HepG2 (cell line): ENCODE data around the gene COL8A2. TPM values are rescaled to one million over a fixed set of nuclear protein-coding genes. Genes with fewer than 3 reads are reported as not detected.

Experiments used
- ATAC-seq: fragments of 200-7000 bp; cut with Tn5 transposase; 3 replicates; pipeline ENCODE4 v1.9.1; 2020; ENCODE audit warnings: mild to moderate bottlenecking, moderate library complexity
- BruUV-seq: library from RNA; stranded (reverse); fragments of 400-500 nt; replicated peaks from 2 replicates; lab custom pipeline; 2021; lab: Mats Ljungman, UMichigan
- CTCF ChIA-PET: fragments of 300-600 bp; formaldehyde crosslinking; extraction: SDS; loops from one replicate; lab custom pipeline; 2021; ENCODE audit warnings: low total read pairs, inconsistent platforms, low intra/inter-chr PET ratio; lab: Yijun Ruan, JAX
- POLR2A ChIA-PET: fragments of 350-600 bp; sonication (Branson Sonifier 250); formaldehyde crosslinking; loops from one replicate; lab custom pipeline; 2020; ENCODE audit warnings: antibody characterized with exemption, inconsistent platforms; lab: Yijun Ruan, JAX
- DNase-seq: peaks from one replicate; pipeline ENCODE4 v3.0.0-alpha.2; 2015; ENCODE audit warnings: low spot score
- FAIRE-seq: peaks from 3 replicates; lab custom pipeline; 2011; peaks lifted over from hg19 to GRCh38; lab: Jason Lieb, UNC
- H2AFZ ChIP-seq: one replicate; pipeline ENCODE4 v1.6.1; 2011; ENCODE audit warnings: low read length, inconsistent platforms
- H3K27ac ChIP-seq: fragments of 300-600 bp; 3 replicates; pipeline ENCODE4 v1.8.0; 2011; ENCODE audit warnings: mixed run types, mild to moderate bottlenecking, mixed read lengths, low read length, inconsistent platforms; ENCODE audit not compliant: insufficient read depth; ENCODE audit errors: extremely low read length
- H3K27me3 ChIP-seq, 2 experiments: fragments of 200-600 bp in 1 of 2; 2 replicates in 1 of 2; 3 replicates in 1 of 2; pipeline versions ENCODE4 v1.6.0 to v1.8.0; 2011; ENCODE audit warnings: low read length in 2 of 2, mild to moderate bottlenecking in 2 of 2, moderate library complexity in 2 of 2, inconsistent platforms in 1 of 2; ENCODE audit not compliant: insufficient read depth in 2 of 2, control insufficient read depth in 1 of 2
- H3K36me3 ChIP-seq, 2 experiments: fragments of 200-600 bp in 1 of 2; replicated peaks in 1 of 2; 2 replicates in 1 of 2; 3 replicates in 1 of 2; pipeline versions ENCODE4 v1.5.1 to v1.8.0; 2011; ENCODE audit warnings: low read length in 2 of 2, inconsistent platforms in 1 of 2; ENCODE audit not compliant: insufficient read depth in 2 of 2, control insufficient read depth in 1 of 2
- H3K4me1 ChIP-seq: 2 replicates; pipeline ENCODE4 v1.5.1; 2012; ENCODE audit warnings: low read length, inconsistent platforms; ENCODE audit not compliant: insufficient read depth
- H3K4me2 ChIP-seq: 2 replicates; pipeline ENCODE4 v1.6.0; 2011; ENCODE audit warnings: low read depth, low read length, inconsistent platforms
- H3K4me3 ChIP-seq, 3 experiments: fragments of 200-600 bp in 1 of 3; sonication (generic), shearing (Covaris generic) in 1 of 3; replicated peaks in 1 of 3; 2 replicates each; pipeline ENCODE4 v1.5.1; 2011 to 2016; ENCODE audit warnings: low read length in 3 of 3, inconsistent platforms in 2 of 3, low read depth in 2 of 3, mild to moderate bottlenecking in 2 of 3, control low read depth in 1 of 3, mixed read lengths in 1 of 3; ENCODE audit not compliant: insufficient read depth in 1 of 3
- H3K79me2 ChIP-seq: one replicate; pipeline ENCODE4 v1.6.1; 2011; ENCODE audit warnings: low read length, inconsistent platforms; ENCODE audit not compliant: insufficient read depth
- H3K9ac ChIP-seq: 2 replicates; pipeline ENCODE4 v1.6.0; 2011; ENCODE audit warnings: mild to moderate bottlenecking, low read depth, low read length, inconsistent platforms; ENCODE audit not compliant: insufficient read depth
- H3K9me3 ChIP-seq: 2 replicates; pipeline ENCODE4 v1.5.1; 2012; ENCODE audit warnings: mild to moderate bottlenecking, low read length
- H4K20me1 ChIP-seq: 2 replicates; pipeline ENCODE4 v1.6.0; 2011; ENCODE audit warnings: inconsistent platforms, mild to moderate bottlenecking, low read length, moderate library complexity; ENCODE audit not compliant: insufficient read depth
- CREB3 ChIP-seq: sonication (generic); formaldehyde crosslinking; IDR thresholded peaks from 2 replicates; pipeline ENCODE4 v1.5.0; 2020; ENCODE audit warnings: missing genetic modification reagents
- ELF4 ChIP-seq: sonication (generic); formaldehyde crosslinking; IDR thresholded peaks from 2 replicates; pipeline ENCODE4 v1.5.0; 2020; ENCODE audit warnings: missing genetic modification reagents, mild to moderate bottlenecking, moderate library complexity, borderline replicate concordance
- HCFC1 ChIP-seq: fragments of 150-350 bp; IDR thresholded peaks from 2 replicates; pipeline ENCODE4 v1.6.1; 2014; ENCODE audit warnings: low read depth, low read length
- RAD51 ChIP-seq: fragments of 450-650 bp; IDR thresholded peaks from 2 replicates; pipeline ENCODE4 v1.6.1; 2016; ENCODE audit warnings: borderline replicate concordance
- SUZ12 ChIP-seq: fragments of 150-350 bp; IDR thresholded peaks from 2 replicates; pipeline ENCODE4 v1.6.1; 2014; ENCODE audit warnings: low read depth, low read length
- ZBTB44 ChIP-seq: sonication (generic); formaldehyde crosslinking; IDR thresholded peaks from 2 replicates; pipeline ENCODE4 v1.4.0; 2020; ENCODE audit warnings: missing genetic modification reagents
- ZNF33A ChIP-seq: sonication (generic); formaldehyde crosslinking; IDR thresholded peaks from 2 replicates; pipeline ENCODE4 v1.5.1; 2020; ENCODE audit warnings: missing genetic modification reagents, mild to moderate bottlenecking, moderate library complexity, borderline replicate concordance
- ZNF660 ChIP-seq: sonication (generic); formaldehyde crosslinking; IDR thresholded peaks from 2 replicates; pipeline ENCODE4 v1.5.1; 2020; ENCODE audit warnings: mild to moderate bottlenecking, low read depth, missing genetic modification reagents, borderline replicate concordance
- ZSCAN20 ChIP-seq: sonication (generic); formaldehyde crosslinking; IDR thresholded peaks from 2 replicates; pipeline ENCODE4 v1.4.0; 2020; ENCODE audit warnings: missing genetic modification reagents, mild to moderate bottlenecking, borderline replicate concordance
- WGBS: methylation state at CpG from one replicate; pipeline ENCODE4 v1.1.6; 2017; ENCODE audit warnings: low lambda C conversion rate; 5-methylcytosine and 5-hydroxymethylcytosine counted together
- in situ Hi-C: cut with HindIII; loops from 2 replicates; pipeline ENCODE4 v1.10.0; 2017; ENCODE audit warnings: low pct_unique_long_range_greater_than_20kb; ENCODE audit not compliant: extremely low pct_ligation_motif_present
- intact Hi-C: fragments of 100-400 bp; cut with micrococcal nuclease; formaldehyde crosslinking; loops from one replicate; pipeline ENCODE4 v1.10.0; 2022; ENCODE audit not compliant: unreplicated experiment
- polyA plus RNA-seq, 8 experiments: library from polyadenylated mRNA; depleted of rRNA in 3 of 8; stranded (reverse) in 7 of 8; unstranded in 1 of 8; fragments of >200 nt; fragmentation: Illumina TruSeq in 4 of 8; extraction: Trizol in 4 of 8; gene quantifications; 2 replicates each; pipeline versions ENCODE4 v1.2.1 to v1.2.3, GENCODE V29; 2011 to 2016; ENCODE audit warnings: low read depth in 4 of 8, missing spikeins in 1 of 8, mixed read lengths in 1 of 8; ENCODE audit not compliant: insufficient read depth in 1 of 8
- total RNA-seq, 5 experiments: library from RNA; depleted of rRNA; stranded (reverse); fragments of >200 nt; fragmentation: Illumina TruSeq; extraction: Trizol; gene quantifications; 2 replicates each; pipeline ENCODE4 v1.2.3, GENCODE V29; 2016; ENCODE audit warnings: low read depth in 1 of 5

The COL8A2 gene
- total and polyA plus RNA-seq, 2 of the 13 experiments (the other 11 are each of a cell fraction or from before 2014, with no cell fraction given) = 0.13 to 0.24 TPM

GRCh38 chr1:36172017-36172747 is 47.2 kb upstream of the COL8A2 start (continued):
- TF ChIP-seq ZBTB44 (CRISPR knock-in tag) = no peak
- TF ChIP-seq, all 625 proteins: peak for 0

- no peak overlapping the region for H3K9ac ChIP-seq
- no peaks in the 10 kb centered on the region for H3K79me2 ChIP-seq
- ChIA-PET CTCF (no interaction called here), POLR2A (no interaction called here)
- no TSS peak for BruUV-seq
- H3K4me1 ChIP-seq = no peaks in the 10 kb centered on the region
- no peaks in the 10 kb centered on the region for H3K27me3 ChIP-seq
- H3K4me3 ChIP-seq = no peak overlapping the region
- TF ChIP-seq ZNF33A (CRISPR knock-in tag) (no peak), ZSCAN20 (CRISPR knock-in tag) (no peak), ELF4 (CRISPR knock-in tag) (no peak), SUZ12 (no peak), HCFC1 (no peak), ZNF660 (CRISPR knock-in tag) (no peak), CREB3 (no peak), RAD51 (no peak)
- no peaks in the 10 kb centered on the region for H3K9me3 ChIP-seq
- H4K20me1 ChIP-seq = no peaks in the 10 kb centered on the region
- H3K27ac ChIP-seq = no peak overlapping the region
- H2AFZ ChIP-seq = no peak overlapping the region
- ATAC-seq = no peak
- H3K4me2 ChIP-seq = no peak overlapping the region
- DNase-seq = no peak
- in situ Hi-C loops = no loop called here
- H3K36me3 ChIP-seq = peaks cover 5 to 34% of the 10 kb centered on the region in 2 experiments; a peak in 4 of 5 replicates
- intact Hi-C loops = no loop called here
- over 99% methylated on average over 5 of the region's 12 CpGs for WGBS
- FAIRE-seq = no peak
Observed at GRCh38 chr1:36170643-36171412, 45.8 kb upstream of the COL8A2 start.
